GM18951 (cell line): ENCODE results near the gene MYLK.

Experiments used
- POLR2A ChIP-seq: IDR thresholded peaks from 4 replicates; pipeline ENCODE4 v1.6.1; 2011; ENCODE audit warnings: mild to moderate bottlenecking; ENCODE audit not compliant: insufficient read length, insufficient read depth; ENCODE audit errors: extremely low read depth
- in situ Hi-C: fragments of 300-500 bp; cut with MboI; formaldehyde crosslinking; loops from one replicate; pipeline ENCODE4 v1.12.0; 2022; ENCODE audit warnings: low sequenced_read_pairs, mixed read lengths, inconsistent platforms; ENCODE audit not compliant: unreplicated experiment

Gene MYLK

GRCh38 chr3:123790254-123791072 is 93.7 kb downstream of the MYLK start:
- in situ Hi-C loops = no loop called here
- TF ChIP-seq POLR2A = no peak

DNA sequence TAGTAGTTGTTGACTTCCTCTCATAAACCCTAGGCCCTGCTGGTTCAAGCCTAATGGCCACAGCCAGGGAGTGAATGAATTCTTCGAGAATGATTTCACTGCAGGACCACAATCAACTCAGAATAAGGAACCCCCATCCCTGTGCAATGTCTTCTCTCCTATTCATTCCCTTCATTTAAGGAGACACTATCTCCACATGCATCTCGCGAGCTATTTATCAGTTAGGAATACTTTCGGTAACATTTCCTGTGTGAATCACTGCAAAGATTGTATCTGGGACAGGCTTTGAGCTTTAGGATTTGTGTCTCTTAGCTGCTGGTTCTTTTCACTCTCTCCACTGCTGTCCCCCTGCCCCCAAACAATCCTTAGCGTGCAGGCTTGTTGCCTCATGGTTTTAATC is 94.4 kb downstream of the MYLK start:
- no peak for TF ChIP-seq POLR2A
- in situ Hi-C loops = no loop called here

GRCh38 chr3:123789160-123789559 is 95.0 kb downstream of the MYLK start:
- in situ Hi-C loops = no loop called here
- no peak for TF ChIP-seq POLR2A

DNA sequence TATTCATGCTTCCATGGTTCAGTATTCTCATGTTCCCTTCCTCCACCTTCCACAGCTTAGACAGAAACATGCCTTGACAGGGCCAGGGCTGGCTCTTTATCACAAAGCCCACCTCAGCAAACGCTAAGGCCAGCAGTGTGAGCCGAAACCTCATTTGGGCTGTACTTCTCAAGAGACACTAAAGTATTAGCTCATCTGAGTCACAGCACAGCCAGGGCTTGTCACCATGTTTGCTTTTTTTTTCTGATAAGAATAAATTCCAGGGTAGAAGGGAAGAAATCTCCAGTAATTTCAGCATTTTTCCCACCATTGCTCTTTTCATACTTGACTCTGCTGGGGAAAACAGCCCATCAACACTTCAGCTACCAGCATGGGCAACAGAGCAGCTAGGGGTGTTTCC is 95.4 kb downstream of the MYLK start:
- in situ Hi-C loops = no loop called here
- no peak for TF ChIP-seq POLR2A

- in situ Hi-C loops = no loop called here
- TF ChIP-seq POLR2A = no peak
These were observed 97.0 kb downstream of the MYLK start for GRCh38 chr3:123787133-123787532.

DNA sequence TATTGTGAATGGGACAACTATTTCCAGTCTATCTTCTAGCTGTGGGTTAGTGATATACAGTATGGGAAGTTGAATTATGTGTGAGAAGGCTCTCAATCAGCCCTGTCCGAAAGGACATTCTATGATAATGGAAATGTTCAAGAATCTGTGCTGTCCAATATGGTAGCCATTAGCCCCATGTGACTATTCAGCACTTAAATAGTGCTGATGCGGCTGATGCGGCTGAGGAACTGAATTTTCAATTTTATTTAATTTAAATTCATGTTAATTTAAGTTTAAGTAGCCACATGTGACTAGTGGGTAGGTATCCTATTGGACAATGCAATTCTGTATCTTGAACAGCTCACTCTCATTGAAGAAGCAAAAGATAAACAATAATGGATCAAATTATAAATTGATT is 98.5 kb downstream of the MYLK start:
- in situ Hi-C loops = no loop called here
- TF ChIP-seq POLR2A = no peak

DNA sequence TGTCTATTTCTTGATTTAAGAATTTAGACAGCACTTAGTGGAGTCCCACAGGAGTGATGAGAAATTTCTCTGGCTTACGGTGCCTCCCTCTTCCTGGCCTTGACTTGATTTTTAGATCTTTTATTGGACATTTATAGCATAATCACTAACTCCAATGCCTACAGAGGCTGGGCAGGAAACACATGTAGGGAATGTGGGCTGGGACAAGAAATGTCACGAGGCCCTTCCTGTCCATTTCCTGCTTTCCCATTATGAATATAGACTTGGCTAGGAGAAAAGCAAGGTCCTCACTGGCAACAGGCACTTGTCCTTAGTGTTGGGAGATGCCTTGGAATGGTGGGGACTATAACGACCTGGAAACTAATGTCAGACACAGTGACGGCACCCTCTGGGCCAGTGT is 100.3 kb downstream of the MYLK start:
- in situ Hi-C loops = no loop called here

DNA sequence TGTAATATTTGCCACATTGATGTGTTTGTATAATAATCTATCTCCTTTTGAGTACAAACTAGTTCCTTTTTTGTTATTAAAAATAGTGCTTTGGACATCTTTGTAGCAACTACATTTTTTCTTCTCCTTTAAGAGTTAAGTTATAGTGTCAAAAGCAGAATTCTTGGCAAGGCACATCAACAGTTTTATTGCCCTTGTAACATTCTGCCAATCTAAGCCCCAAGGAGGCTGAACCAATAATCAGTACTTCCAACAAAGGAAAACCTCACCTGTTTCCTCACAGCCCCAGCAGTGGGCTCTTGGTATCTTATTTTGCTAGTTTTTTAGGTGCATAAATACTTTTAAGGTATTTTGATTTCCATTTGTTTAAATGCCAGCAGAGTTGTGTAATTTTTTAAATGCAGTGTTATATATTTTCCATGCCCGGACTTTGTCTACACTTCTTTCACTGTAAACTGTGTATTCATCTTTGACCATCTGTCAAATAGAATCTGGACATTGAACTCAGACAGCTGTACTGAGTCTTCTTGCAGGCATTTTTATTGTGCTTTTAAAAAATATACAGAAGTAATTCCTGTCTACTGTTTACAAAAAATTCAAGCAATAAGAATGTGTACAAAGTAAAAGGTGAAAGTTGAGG is 101.0 kb downstream of the MYLK start:
- no peak for TF ChIP-seq POLR2A
- in situ Hi-C loops = no loop called here

More for the DNA sequence above, 100.3 kb downstream of the MYLK start:
- no peak for TF ChIP-seq POLR2A

DNA sequence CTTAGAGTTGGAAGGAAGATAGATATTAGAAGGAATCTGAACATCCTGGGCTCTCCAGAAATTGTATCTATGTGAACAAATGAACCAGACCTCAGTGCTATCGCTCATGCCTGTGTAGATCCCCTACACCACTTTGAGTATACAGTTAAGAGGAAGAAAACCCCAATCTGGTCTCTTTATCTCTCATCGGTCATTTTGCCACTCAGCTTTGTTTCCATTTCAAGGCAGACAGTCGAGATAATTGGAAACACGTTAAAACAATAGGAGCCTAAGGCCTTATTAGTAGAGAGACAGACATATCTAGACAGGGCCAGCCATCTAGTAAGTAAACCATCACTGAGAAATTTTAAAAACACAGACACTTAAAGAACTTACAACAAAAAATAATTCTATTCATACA is 101.6 kb downstream of the MYLK start:
- TF ChIP-seq POLR2A = no peak
- in situ Hi-C loops = no loop called here

DNA sequence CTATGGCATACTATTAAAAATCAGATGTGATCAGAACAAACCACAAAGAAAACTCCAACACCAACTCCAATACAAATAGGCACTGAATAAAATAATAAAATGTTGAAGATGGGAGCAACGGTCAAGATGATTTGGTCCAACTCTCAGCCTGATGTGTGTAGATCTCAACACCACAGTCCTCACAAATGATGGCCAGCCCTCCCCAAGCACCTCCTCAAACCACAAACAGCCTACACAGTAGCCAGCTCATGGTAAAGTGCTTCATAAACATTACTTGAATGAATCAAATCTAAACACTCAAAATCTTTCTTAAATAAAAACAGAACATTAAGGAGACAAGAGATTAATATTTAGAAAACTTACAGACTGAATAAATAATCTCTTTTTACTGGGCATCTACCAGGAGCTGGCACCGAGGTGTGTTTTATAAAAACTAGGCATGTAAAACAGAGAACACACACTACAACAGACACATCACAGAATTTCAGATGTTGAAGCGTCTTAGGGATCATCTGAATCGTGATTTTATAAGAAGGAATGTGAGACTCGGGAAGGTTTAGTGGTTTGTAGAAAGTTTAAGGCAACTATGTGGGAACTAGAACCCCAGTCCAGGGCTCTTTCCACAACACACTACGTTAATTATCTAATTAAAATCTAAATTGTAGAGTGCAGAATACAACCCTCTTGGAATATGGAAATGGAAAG is 102.4 kb downstream of the MYLK start:
- TF ChIP-seq POLR2A = no peak
- in situ Hi-C loops = no loop called here

- in situ Hi-C loops = no loop called here
These were observed 103.0 kb downstream of the MYLK start for GRCh38 chr3:123781138-123781537.

GRCh38 chr3:123780656-123781055 is 103.5 kb downstream of the MYLK start:
- in situ Hi-C loops = no loop called here
- no peak for TF ChIP-seq POLR2A

More at GRCh38 chr3:123781138-123781537, 103.0 kb downstream of the MYLK start:
- TF ChIP-seq POLR2A = no peak

- in situ Hi-C loops = no loop called here
- TF ChIP-seq POLR2A = no peak
These were observed 104.4 kb downstream of the MYLK start for GRCh38 chr3:123779655-123780231.

DNA sequence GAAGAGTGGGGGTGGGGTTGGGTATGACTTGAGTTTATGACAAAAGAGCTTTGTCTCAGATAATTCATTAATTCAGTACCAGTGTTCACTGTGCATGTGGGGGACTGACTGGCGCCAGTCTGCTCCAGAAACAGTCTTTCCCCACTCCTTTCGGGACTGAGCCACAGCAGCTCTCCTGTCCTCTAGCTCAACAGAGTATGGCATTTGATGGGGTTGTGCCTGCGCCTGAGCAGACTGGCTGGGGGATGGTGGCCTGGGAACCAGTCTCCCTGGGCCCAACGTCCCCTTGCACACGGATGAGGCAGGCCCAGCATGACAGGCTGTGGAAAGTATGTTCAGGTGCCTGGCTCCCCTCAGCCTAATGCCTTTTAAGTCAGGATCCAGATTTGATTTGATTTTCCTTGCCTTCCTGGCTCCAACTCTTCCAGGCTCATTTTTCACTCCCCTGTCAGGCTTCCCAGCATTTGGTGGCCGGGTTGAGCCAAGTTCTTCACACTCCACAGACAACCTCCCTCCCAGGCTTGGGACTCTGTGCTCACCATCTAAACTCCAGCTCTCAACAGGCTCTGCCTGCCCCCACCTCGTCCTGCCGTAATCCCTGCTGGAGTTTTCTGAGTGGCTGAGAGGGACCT is 105.0 kb downstream of the MYLK start:
- TF ChIP-seq POLR2A = no peak
- in situ Hi-C loops = no loop called here
